Endothelial cell of umbilical vein (primary cell): Measurements from ENCODE around the gene EIF3K. TPM values are rescaled to one million over a fixed set of nuclear protein-coding genes. Genes with fewer than 3 reads are reported as not detected.
A peak's percentile ranks its signal among the peaks of the same experiment; 100 is the strongest.

Experiments
- BruUV-seq: library from RNA; stranded (reverse); fragments of 400-500 nt; replicated peaks from 2 replicates; lab custom pipeline; 2021; lab: Mats Ljungman, UMichigan
- CTCF ChIA-PET: fragments of 300-600, 350-600 bp; sonication (Branson Sonifier 250); formaldehyde crosslinking; loops from one replicate; lab custom pipeline; 2021; ENCODE audit warnings: antibody characterized with exemption, inconsistent platforms; lab: Charles Lee
- POLR2A ChIA-PET: fragments of 300-600, 350-600 bp; sonication (Branson Sonifier 250); formaldehyde crosslinking; loops from one replicate; lab custom pipeline; 2021; ENCODE audit warnings: antibody characterized with exemption, inconsistent platforms; lab: Charles Lee
- DNase-seq: peaks from one replicate; pipeline ENCODE4 v3.0.0-alpha.2; 2011; ENCODE audit warnings: low read depth, low spot score
- FAIRE-seq: peaks from 2 replicates; lab custom pipeline; 2011; peaks lifted over from hg19 to GRCh38; lab: Jason Lieb, UNC
- H2AFZ ChIP-seq: 2 replicates; pipeline ENCODE4 v1.6.0; 2012; ENCODE audit warnings: low read depth, low read length, control low read depth, inconsistent platforms
- H3K27ac ChIP-seq: 2 replicates; pipeline ENCODE4 v1.5.1; 2011; ENCODE audit warnings: low read depth, mild to moderate bottlenecking, control low read depth, low read length, moderate library complexity; ENCODE audit not compliant: insufficient read depth
- H3K27me3 ChIP-seq, 2 experiments: 2 replicates each; pipeline versions ENCODE4 v1.6.0 to v1.6.1; 2011; ENCODE audit warnings: low read length in 2 of 2, mixed read lengths in 1 of 2; ENCODE audit not compliant: control insufficient read depth in 2 of 2, insufficient read depth in 2 of 2
- H3K36me3 ChIP-seq, 2 experiments: 2 replicates in 1 of 2; 3 replicates in 1 of 2; pipeline ENCODE4 v1.5.1; 2011; ENCODE audit warnings: low read length in 2 of 2, mild to moderate bottlenecking in 1 of 2, moderate library complexity in 1 of 2; ENCODE audit not compliant: control insufficient read depth in 2 of 2, insufficient read depth in 2 of 2; ENCODE audit errors: extremely low read depth in 1 of 2
- H3K4me1 ChIP-seq: 3 replicates; pipeline ENCODE4 v1.5.1; 2011; ENCODE audit warnings: mild to moderate bottlenecking, low read length; ENCODE audit not compliant: control insufficient read depth, insufficient read depth; ENCODE audit errors: extremely low read depth
- H3K4me2 ChIP-seq: 2 replicates; pipeline ENCODE4 v1.6.1; 2011; ENCODE audit warnings: low read length, control low read depth, mixed read lengths; ENCODE audit not compliant: insufficient read depth
- H3K4me3 ChIP-seq, 3 experiments: fragments of 200-600 bp in 1 of 3; sonication (generic), shearing (Covaris generic) in 1 of 3; replicated peaks in 1 of 3; 2 replicates each; pipeline ENCODE4 v1.5.1; 2011 to 2016; ENCODE audit warnings: control low read depth in 3 of 3, low read length in 3 of 3, mild to moderate bottlenecking in 2 of 3, inconsistent platforms in 1 of 3, low read depth in 1 of 3, moderate library complexity in 1 of 3; ENCODE audit not compliant: insufficient read depth in 1 of 3
- H3K79me2 ChIP-seq: 2 replicates; pipeline ENCODE4 v1.6.0; 2012; ENCODE audit warnings: low read length, inconsistent platforms; ENCODE audit not compliant: control insufficient read depth, insufficient read depth
- H3K9ac ChIP-seq: replicated peaks from 2 replicates; pipeline ENCODE3; 2011; ENCODE audit warnings: low read length, control low read depth; ENCODE audit not compliant: insufficient read depth; ENCODE audit errors: extremely low read depth
- H3K9me1 ChIP-seq: replicated peaks from 3 replicates; pipeline ENCODE4 v1.6.0; 2011; ENCODE audit warnings: mild to moderate bottlenecking, low read length; ENCODE audit not compliant: control insufficient read depth, insufficient read depth; ENCODE audit errors: extremely low read depth
- H3K9me3 ChIP-seq: replicated peaks from 2 replicates; pipeline ENCODE4 v1.5.1; 2012; ENCODE audit warnings: low read length, inconsistent platforms; ENCODE audit not compliant: control insufficient read depth, insufficient read depth
- H4K20me1 ChIP-seq: replicated peaks from 2 replicates; pipeline ENCODE3; 2011; ENCODE audit warnings: mild to moderate bottlenecking, low read length; ENCODE audit not compliant: control insufficient read depth, insufficient read depth; ENCODE audit errors: extremely low read depth
- EZH2 ChIP-seq: IDR thresholded peaks from 2 replicates; pipeline ENCODE4 v1.6.1; 2012; ENCODE audit warnings: borderline replicate concordance, low read depth, mild to moderate bottlenecking, moderate library complexity, low read length, inconsistent platforms; ENCODE audit not compliant: severe bottlenecking
- FOS ChIP-seq: IDR thresholded peaks from 2 replicates; pipeline ENCODE4 v1.6.1; 2011; ENCODE audit warnings: mild to moderate bottlenecking, low read length, moderate library complexity, borderline replicate concordance; ENCODE audit not compliant: insufficient read depth
- GATA2 ChIP-seq: IDR thresholded peaks from 2 replicates; pipeline ENCODE4 v1.7.0; 2011; ENCODE audit warnings: low read depth, mild to moderate bottlenecking, moderate library complexity, mixed read lengths, low read length; ENCODE audit not compliant: insufficient read length, insufficient read depth
- JUN ChIP-seq: IDR thresholded peaks from 2 replicates; pipeline ENCODE4 v1.6.1; 2011; ENCODE audit warnings: borderline replicate concordance, low read depth; ENCODE audit not compliant: insufficient read length, insufficient read depth
- MYC ChIP-seq: IDR thresholded peaks from one replicate; pipeline ENCODE4 v1.6.1; 2011; ENCODE audit warnings: mild to moderate bottlenecking, low read depth, low read length
- POLR2A ChIP-seq: IDR thresholded peaks from 2 replicates; pipeline ENCODE4 v1.6.1; 2012; ENCODE audit warnings: low read depth, mild to moderate bottlenecking, control low read depth, low read length
- POLR2AphosphoS5 ChIP-seq: IDR thresholded peaks from 2 replicates; pipeline ENCODE4 v1.6.1; 2012; ENCODE audit warnings: low read depth, mild to moderate bottlenecking, control low read depth, low read length, moderate library complexity; ENCODE audit not compliant: insufficient read depth
- dilution Hi-C: fragments of 300-500 bp; cut with MboI; formaldehyde crosslinking; loops from one replicate; pipeline ENCODE4 v1.15.0; 2019; ENCODE audit warnings: low sequenced_read_pairs; ENCODE audit not compliant: extremely low pct_ligation_motif_present
- intact Hi-C: fragments of 100-400 bp; cut with micrococcal nuclease; formaldehyde crosslinking; loops from one replicate; pipeline ENCODE4 v1.10.0; 2022
- polyA plus RNA-seq, 4 experiments: library from polyadenylated mRNA; depleted of rRNA in 3 of 4; stranded (reverse) in 3 of 4; unstranded in 1 of 4; fragments of >200 nt; gene quantifications; 2 replicates each; pipeline versions ENCODE4 v1.2.1 to v1.2.3, GENCODE V29; 2011 to 2012; ENCODE audit warnings: missing spikeins in 1 of 4
- total RNA-seq: library from RNA; stranded (reverse); gene quantifications from 2 replicates; pipeline ENCODE4 v1.2.3, GENCODE V29; 2021
- TF ChIP-seq, protein P1 (sequence below), 2 donors: IDR thresholded peaks; 1 replicate in 1 of 2; 2 replicates in 1 of 2; pipeline ENCODE4 v1.5.1; 2011; ENCODE audit warnings: low read length in 2 of 2, mild to moderate bottlenecking in 2 of 2, moderate library complexity in 2 of 2, control low read depth in 1 of 2, inconsistent platforms in 1 of 2, low read depth in 1 of 2; ENCODE audit not compliant: insufficient read depth in 1 of 2; ENCODE audit errors: extremely low read depth in 1 of 2
- TF ChIP-seq, protein P2 (sequence below): IDR thresholded peaks from 2 replicates; pipeline ENCODE4 v1.6.1; 2011; ENCODE audit not compliant: insufficient read depth, insufficient read length

The EIF3K gene
- total and polyA plus RNA-seq, 2 donors (not counting 3 experiments of a cell fraction or from before 2014, with no cell fraction given), result 267 to 584 TPM

GRCh38 chr19:38617764-38618589 is 1.0 kb upstream of the EIF3K start, which contains the start of gene MAP4K1:
Gene MAP4K1 (minus strand): TSS chr19:38617953. CDS start chr19:38617895, 58 bp downstream.
- peaks cover 14% of the 10 kb centered on the region for H3K79me2 ChIP-seq

More at GRCh38 chr19:38617764-38618589, 1.0 kb upstream of the EIF3K start, which contains the start of gene MAP4K1:
- no peaks in the 10 kb centered on the region for H3K9me3 ChIP-seq
- H4K20me1 ChIP-seq, result no peaks in the 10 kb centered on the region
- peak within 1 kb of the TSS; percentile 62 for H3K4me2 ChIP-seq
- H3K27ac ChIP-seq, result peak within 1 kb of the TSS; percentile 7
- peak within 1 kb of the TSS; percentile 5 to 99 (median 73) for H3K4me3 ChIP-seq
- intact Hi-C loops, result loop anchor here (2.0 kb wide), 2 partner anchors 73 to 357 kb away; partner anchors contain the start of gene FBXO17
- H2AFZ ChIP-seq, result peak within 1 kb of the TSS; percentile 66
- H3K27me3 ChIP-seq, result no peaks in the 10 kb centered on the region
- FAIRE-seq (peak; percentile 31), DNase-seq (no peak)
- H3K4me1 ChIP-seq, result peaks cover 14% of the 10 kb centered on the region
- BruUV-seq, result no TSS peak
- POLR2A ChIA-PET, result interaction anchor here (0.5 to 2.0 kb wide), 2 partner anchors 30 to 206 kb away, joined by 3 to 7 read pairs; partner anchors contain the start of gene ACTN4
- dilution Hi-C loops, result no loop called here
- CTCF ChIA-PET, result interaction anchor here (0.5 to 3.6 kb wide), 11 partner anchors 16 to 313 kb away, joined by 3 to 23 read pairs (median 4); partner anchors contain the start of genes FAM98C, MRPS12 and SARS2
- no peaks in the 10 kb centered on the region for H3K9me1 ChIP-seq
- peak within 1 kb of the TSS; percentile 85 for H3K9ac ChIP-seq
- peaks cover 0 to 4% of the 10 kb centered on the region in 2 experiments for H3K36me3 ChIP-seq
- TF ChIP-seq POLR2A, result no peak
- no peak for TF ChIP-seq FOS
- TF ChIP-seq, protein P1, sequence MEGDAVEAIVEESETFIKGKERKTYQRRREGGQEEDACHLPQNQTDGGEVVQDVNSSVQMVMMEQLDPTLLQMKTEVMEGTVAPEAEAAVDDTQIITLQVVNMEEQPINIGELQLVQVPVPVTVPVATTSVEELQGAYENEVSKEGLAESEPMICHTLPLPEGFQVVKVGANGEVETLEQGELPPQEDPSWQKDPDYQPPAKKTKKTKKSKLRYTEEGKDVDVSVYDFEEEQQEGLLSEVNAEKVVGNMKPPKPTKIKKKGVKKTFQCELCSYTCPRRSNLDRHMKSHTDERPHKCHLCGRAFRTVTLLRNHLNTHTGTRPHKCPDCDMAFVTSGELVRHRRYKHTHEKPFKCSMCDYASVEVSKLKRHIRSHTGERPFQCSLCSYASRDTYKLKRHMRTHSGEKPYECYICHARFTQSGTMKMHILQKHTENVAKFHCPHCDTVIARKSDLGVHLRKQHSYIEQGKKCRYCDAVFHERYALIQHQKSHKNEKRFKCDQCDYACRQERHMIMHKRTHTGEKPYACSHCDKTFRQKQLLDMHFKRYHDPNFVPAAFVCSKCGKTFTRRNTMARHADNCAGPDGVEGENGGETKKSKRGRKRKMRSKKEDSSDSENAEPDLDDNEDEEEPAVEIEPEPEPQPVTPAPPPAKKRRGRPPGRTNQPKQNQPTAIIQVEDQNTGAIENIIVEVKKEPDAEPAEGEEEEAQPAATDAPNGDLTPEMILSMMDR (IDR thresholded peaks at IDR 0.05; ENCODE audit: extremely low read depth in 1 of 2, insufficient read depth in 1 of 2, low read depth in 1 of 2, low read length in 2 of 2), result no peak
- TF ChIP-seq POLR2AphosphoS5, result no peak
- TF ChIP-seq JUN, result no peak
- no peak for TF ChIP-seq MYC
- TF ChIP-seq GATA2, result no peak
- TF ChIP-seq EZH2, result no peak
- TF ChIP-seq, protein P2, sequence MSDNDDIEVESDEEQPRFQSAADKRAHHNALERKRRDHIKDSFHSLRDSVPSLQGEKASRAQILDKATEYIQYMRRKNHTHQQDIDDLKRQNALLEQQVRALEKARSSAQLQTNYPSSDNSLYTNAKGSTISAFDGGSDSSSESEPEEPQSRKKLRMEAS, result no peak
